ENCODE data around the gene MAPKBP1. TPM values are rescaled to one million over a fixed set of nuclear protein-coding genes. Genes with fewer than 3 reads are reported as not detected.

MAPKBP1 gene
- total RNA-seq, 2 donors from 2014 or later = 26.5 to 27.9 TPM

Small RNA genes within 50 kb of the gene (microRNA-seq; reads per million reads assigned to microRNA genes)
- gene MIR4310 (ENCODE audit: borderline microRNAs expressed in 2 of 2) = 0 reads per million in 2 donors

Other genes starting within 250 kb of the MAPKBP1 start
- gene RPAP1, start 230.2 kb upstream of the MAPKBP1 start, total RNA-seq = 10 to 100 TPM; 16.3 to 19.9 TPM
- 1 to 10 TPM; 5.0 to 8.7 TPM for gene TYRO3, start 215.3 kb upstream of the MAPKBP1 start, total RNA-seq
- gene MGA, start 114.1 kb upstream of the MAPKBP1 start, total RNA-seq = 10 to 100 TPM; 33.5 to 36.1 TPM
- gene JMJD7, start 53.6 kb downstream of the MAPKBP1 start, total RNA-seq = 10 to 100 TPM in 1 of 2 donors, 1 to 10 TPM in 1; 4.9 to 13.8 TPM
- 1 to 10 TPM; 1.5 to 4.0 TPM for gene PLA2G4B, start 64.4 kb downstream of the MAPKBP1 start, total RNA-seq
- gene SPTBN5, start 119.6 kb downstream of the MAPKBP1 start, total RNA-seq = 1 to 10 TPM in 1 of 2 donors, under 1 TPM in 1; 0.71 to 1.3 TPM
- gene EHD4, start 198.1 kb downstream of the MAPKBP1 start, total RNA-seq = 10 to 100 TPM; 21.3 to 22.5 TPM
- gene PLA2G4E, start 246.6 kb downstream of the MAPKBP1 start, total RNA-seq = not detected

Measured in posterior vena cava (tissue), 2 donors.